Peyer's patch (tissue), 4 donors: ENCODE data around the gene BMP8B. TPM values are rescaled to one million over a fixed set of nuclear protein-coding genes. Genes with fewer than 3 reads are reported as not detected.
A peak's percentile ranks its signal among the peaks of the same experiment; 100 is the strongest.
"Not testable (repeated sequence)": the region's sequence is repeated elsewhere in the genome, so short reads cannot be mapped to it uniquely, and the experiment has no call there.

ENCODE experiments used
- DNase-seq, 3 donors: peaks; one replicate each; pipeline ENCODE4 v3.0.0-alpha.2; 2017 to 2019
- H3K27ac ChIP-seq, 4 donors: fragments of 200-600 bp; sonication (generic); one replicate each; pipeline ENCODE4 v1.5.1; 2016 to 2019
- H3K27me3 ChIP-seq, 2 donors: fragments of 200-600 bp; sonication (generic); one replicate each; pipeline ENCODE4 v1.5.1; 2019
- H3K36me3 ChIP-seq, 3 donors: fragments of 200-600 bp; sonication (generic); one replicate each; pipeline ENCODE4 v1.5.1; 2016 to 2019
- H3K4me1 ChIP-seq, 4 donors: fragments of 200-600 bp; sonication (generic); one replicate each; pipeline ENCODE4 v1.5.1; 2016 to 2019
- H3K4me3 ChIP-seq, 4 donors: fragments of 200-600 bp; sonication (generic); 1 replicate in 3 of 4; 2 replicates in 1 of 4; pipeline ENCODE4 v1.5.1; 2016 to 2019; ENCODE audit warnings: mild to moderate bottlenecking in 1 of 4
- H3K9me3 ChIP-seq, 4 donors: fragments of 200-600 bp; sonication (generic); one replicate each; pipeline ENCODE4 v1.5.1; 2016 to 2019; ENCODE audit warnings: mild to moderate bottlenecking in 1 of 4
- CTCF ChIP-seq, 6 experiments: fragments of 450-650 bp in 4 of 6; fragments of 200-600 bp in 2 of 6; sonication (generic) in 1 of 6; IDR thresholded peaks; one replicate each; pipeline ENCODE4 v1.5.1; 2017 to 2019; ENCODE audit warnings: antibody characterized with exemption in 6 of 6, mild to moderate bottlenecking in 3 of 6, moderate library complexity in 1 of 6
- POLR2A ChIP-seq, 2 donors: fragments of 450-650 bp; IDR thresholded peaks; one replicate each; pipeline ENCODE4 v1.5.1; 2017; ENCODE audit warnings: antibody characterized with exemption in 2 of 2, mild to moderate bottlenecking in 2 of 2, moderate library complexity in 2 of 2
- total RNA-seq, 4 donors: library from RNA; depleted of rRNA; stranded (reverse); fragments of >200 nt; gene quantifications; one replicate each; pipeline ENCODE4 v1.1.0, GENCODE V29; 2016

Gene BMP8B
- total RNA-seq, 4 donors from 2014 or later = 1.7 to 34.0 (median 15.7) TPM

- H3K4me1 ChIP-seq = no peaks in the 10 kb centered on the region
- no peak overlapping the region for H3K27ac ChIP-seq
- H3K9me3 ChIP-seq = no peaks in the 10 kb centered on the region
- no peak overlapping the region for H3K4me3 ChIP-seq
- no peaks in the 10 kb centered on the region for H3K36me3 ChIP-seq
- no peaks in the 10 kb centered on the region for H3K27me3 ChIP-seq
- DNase-seq = no peak
- TF ChIP-seq POLR2A (IDR thresholded peaks at IDR 0.05) = no peak
- no peak for TF ChIP-seq CTCF (IDR thresholded peaks at IDR 0.05)
Measured at GRCh38 chr1:39833121-39833520, 44.5 kb upstream of the BMP8B start.

- Histone ChIP-seq H3K36me3 (no peaks in the 10 kb centered on the region), H3K4me3 (no peak overlapping the region), H3K9me3 (no peaks in the 10 kb centered on the region), H3K27me3 (no peaks in the 10 kb centered on the region), H3K4me1 (no peaks in the 10 kb centered on the region), H3K27ac (no peak overlapping the region)
- TF ChIP-seq CTCF (IDR thresholded peaks at IDR 0.05) = no peak
- TF ChIP-seq POLR2A (IDR thresholded peaks at IDR 0.05) = no peak
- no peak for DNase-seq
Measured at GRCh38 chr1:39832294-39832693, 43.6 kb upstream of the BMP8B start.

- Histone ChIP-seq H3K4me1 (peaks cover 0 to 19% (median 0%) of the 10 kb centered on the region in 4 donors), H3K36me3 (no peaks in the 10 kb centered on the region), H3K9me3 (no peaks in the 10 kb centered on the region), H3K27me3 (no peaks in the 10 kb centered on the region), H3K27ac (no peak overlapping the region), H3K4me3 (no peak overlapping the region)
- TF ChIP-seq CTCF (IDR thresholded peaks at IDR 0.05) (no peak), POLR2A (IDR thresholded peaks at IDR 0.05) (no peak)
- no peak for DNase-seq
Measured at GRCh38 chr1:39829791-39830533, 41.3 kb upstream of the BMP8B start.

GRCh38 chr1:39828734-39829133 lies 40.1 kb upstream of the BMP8B start:
- no peak for TF ChIP-seq CTCF (IDR thresholded peaks at IDR 0.05)
- TF ChIP-seq POLR2A (IDR thresholded peaks at IDR 0.05) = no peak

GRCh38 chr1:39828255-39828654 lies 39.6 kb upstream of the BMP8B start:
- DNase-seq = not testable (repeated sequence)

More at GRCh38 chr1:39828734-39829133, 40.1 kb upstream of the BMP8B start:
- Histone ChIP-seq H3K9me3 (no peaks in the 10 kb centered on the region), H3K4me1 (peaks cover 0 to 25% (median 0%) of the 10 kb centered on the region in 4 donors), H3K4me3 (no peak overlapping the region), H3K36me3 (no peaks in the 10 kb centered on the region), H3K27ac (no peak overlapping the region), H3K27me3 (no peaks in the 10 kb centered on the region)
- no peak for DNase-seq

GRCh38 chr1:39827201-39827600 lies 38.5 kb upstream of the BMP8B start:
- DNase-seq = no peak
- Histone ChIP-seq H3K36me3 (no peaks in the 10 kb centered on the region), H3K4me3 (no peak overlapping the region), H3K27ac (peak overlapping the region in 2 of 4 donors; percentile 9 to 69), H3K9me3 (no peaks in the 10 kb centered on the region), H3K27me3 (no peaks in the 10 kb centered on the region), H3K4me1 (peaks cover 0 to 25% (median 0%) of the 10 kb centered on the region in 4 donors)
- TF ChIP-seq CTCF (IDR thresholded peaks at IDR 0.05) = no peak
- no peak for TF ChIP-seq POLR2A (IDR thresholded peaks at IDR 0.05)

More at GRCh38 chr1:39828255-39828654, 39.6 kb upstream of the BMP8B start:
- not testable (repeated sequence) for H3K27ac ChIP-seq, H3K9me3 ChIP-seq, H3K4me3 ChIP-seq, H3K36me3 ChIP-seq, H3K27me3 ChIP-seq
- H3K4me1 ChIP-seq = peaks cover 0 to 25% (median 0%) of the 10 kb centered on the region in 4 donors
